ENCODE measurements around the gene PCSK7.
"Not testable (repeated sequence)": the region's sequence is repeated elsewhere in the genome, so short reads cannot be mapped to it uniquely, and the experiment has no call there.

PCSK7 gene

DNA sequence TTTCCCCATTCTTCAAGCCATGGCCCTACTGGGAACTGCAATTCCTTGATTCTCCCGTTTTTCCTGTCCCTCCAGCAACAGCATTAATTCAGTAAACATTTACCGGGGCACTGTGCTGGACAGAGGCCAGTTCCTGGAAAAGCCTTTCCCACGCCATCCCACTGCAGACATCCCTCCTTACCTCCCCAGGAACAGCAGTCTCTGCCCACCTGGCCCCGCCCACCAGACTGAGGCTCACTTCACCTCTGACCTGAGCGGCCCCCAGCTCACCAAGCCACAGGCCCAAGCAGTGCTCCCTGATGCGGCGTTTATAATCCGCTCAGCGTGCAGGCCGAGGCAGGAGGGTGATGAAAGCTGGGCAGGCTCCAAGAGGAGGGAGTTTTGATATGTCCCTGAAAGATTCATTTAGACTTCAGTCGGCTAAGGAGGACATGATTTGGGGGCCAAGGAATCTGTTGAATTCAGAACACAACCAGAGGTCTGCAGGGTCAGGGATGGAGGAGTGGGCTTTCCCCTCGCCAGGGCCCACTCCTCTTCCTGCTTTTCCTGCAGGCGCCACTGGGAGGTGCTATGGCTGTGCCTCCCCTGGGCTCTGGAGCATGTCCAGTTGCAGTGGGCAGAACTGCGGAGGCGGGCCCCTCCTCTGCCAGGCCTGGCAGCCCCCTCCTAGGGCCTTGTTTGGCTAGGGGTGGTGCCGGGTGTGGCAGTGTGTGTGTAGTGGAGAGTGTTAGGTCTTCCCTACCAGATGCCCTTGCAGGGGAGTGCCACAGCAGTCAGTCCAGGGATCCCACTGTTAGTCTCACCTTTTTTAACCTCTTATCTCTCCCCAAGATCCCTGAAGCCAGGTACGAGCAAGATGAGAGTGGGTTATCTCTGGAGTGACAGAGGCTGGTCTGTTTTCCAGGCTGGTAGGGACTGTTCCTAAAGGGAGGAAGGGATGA is 34.1 kb downstream of the PCSK7 start:
- no peak for DNase-seq

GRCh38 chr11:117197006-117197405 is 34.9 kb downstream of the PCSK7 start:
- DNase-seq = no peak

GRCh38 chr11:117195761-117196160 is 36.1 kb downstream of the PCSK7 start:
- no peak for DNase-seq

DNA sequence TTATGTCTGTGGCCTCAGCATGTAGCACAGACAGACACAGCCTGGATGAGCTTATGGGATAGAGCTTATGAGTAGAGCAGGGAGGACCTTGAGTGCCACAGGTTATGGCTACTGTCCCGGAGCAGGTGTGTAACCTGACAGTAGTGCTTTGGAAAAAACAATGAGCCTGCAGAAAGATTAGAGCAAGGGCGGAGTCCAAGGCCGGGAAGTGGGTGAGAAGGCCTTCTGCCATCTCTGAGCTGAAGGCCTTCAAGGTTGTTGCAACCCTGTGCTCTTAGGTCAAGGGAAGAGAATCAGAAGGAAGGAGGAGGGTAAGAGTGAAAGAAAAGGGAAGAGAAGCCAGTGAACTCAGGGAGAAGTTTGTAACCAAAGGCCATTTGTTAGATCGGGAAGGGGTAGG is 36.6 kb downstream of the PCSK7 start:
- no peak for DNase-seq

GRCh38 chr11:117194267-117194666 is 37.6 kb downstream of the PCSK7 start:
- DNase-seq = peak; percentile 26

GRCh38 chr11:117193130-117194020 is 38.5 kb downstream of the PCSK7 start:
- peak; percentile 20 for DNase-seq

DNA sequence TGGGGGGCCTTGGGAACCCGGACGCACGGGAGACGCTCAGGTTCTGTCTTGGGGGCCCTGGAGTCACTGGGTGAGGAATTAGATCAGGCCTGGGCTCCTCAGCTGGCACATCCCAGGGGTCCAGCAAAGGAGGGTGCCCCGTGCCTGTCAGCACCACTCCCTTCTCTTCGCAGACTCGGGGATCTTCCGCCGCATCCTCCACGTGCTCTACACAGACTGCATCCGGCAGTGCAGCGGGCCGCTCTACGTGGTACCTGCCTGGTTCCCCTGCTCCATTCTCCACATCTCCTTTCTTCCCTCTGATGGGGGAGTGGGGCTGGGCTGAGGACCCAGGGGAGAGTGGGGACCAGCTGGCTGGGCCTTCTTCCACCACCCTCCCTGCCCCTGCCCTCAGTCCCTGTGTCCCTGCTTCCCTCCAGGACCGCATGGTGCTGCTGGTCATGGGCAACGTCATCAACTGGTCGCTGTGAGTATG is 39.4 kb downstream of the PCSK7 start:
- peak; percentile 34 for DNase-seq

DNA sequence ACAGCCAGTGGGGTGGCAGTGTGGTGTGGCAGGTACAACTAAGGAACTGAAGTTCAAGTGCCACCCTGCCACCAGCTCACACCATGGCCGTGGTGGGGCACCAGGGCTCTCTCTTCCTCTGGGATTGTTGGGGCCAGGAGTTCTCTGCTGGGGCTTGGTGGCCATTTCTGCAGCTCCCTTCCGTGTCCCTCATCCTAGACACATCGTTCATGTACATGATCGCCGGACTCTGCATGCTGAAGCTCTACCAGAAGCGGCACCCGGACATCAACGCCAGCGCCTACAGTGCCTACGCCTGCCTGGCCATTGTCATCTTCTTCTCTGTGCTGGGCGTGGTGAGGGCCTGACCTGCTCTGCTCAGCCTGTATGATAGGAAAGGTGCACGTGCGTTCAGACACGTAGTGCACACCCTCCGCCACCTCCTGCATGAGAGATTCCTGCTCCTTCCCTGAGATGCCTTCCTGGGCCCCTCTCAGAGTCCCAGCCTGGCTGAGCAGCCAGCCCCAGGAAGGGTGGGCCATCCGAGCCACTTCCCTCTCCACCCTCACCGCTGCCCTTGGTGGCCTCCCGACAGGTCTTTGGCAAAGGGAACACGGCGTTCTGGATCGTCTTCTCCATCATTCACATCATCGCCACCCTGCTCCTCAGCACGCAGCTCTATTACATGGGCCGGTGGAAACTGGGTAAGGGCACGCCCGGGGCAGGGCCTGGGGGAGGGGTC is 40.0 kb downstream of the PCSK7 start:
- peak; percentile 20 for DNase-seq

DNA sequence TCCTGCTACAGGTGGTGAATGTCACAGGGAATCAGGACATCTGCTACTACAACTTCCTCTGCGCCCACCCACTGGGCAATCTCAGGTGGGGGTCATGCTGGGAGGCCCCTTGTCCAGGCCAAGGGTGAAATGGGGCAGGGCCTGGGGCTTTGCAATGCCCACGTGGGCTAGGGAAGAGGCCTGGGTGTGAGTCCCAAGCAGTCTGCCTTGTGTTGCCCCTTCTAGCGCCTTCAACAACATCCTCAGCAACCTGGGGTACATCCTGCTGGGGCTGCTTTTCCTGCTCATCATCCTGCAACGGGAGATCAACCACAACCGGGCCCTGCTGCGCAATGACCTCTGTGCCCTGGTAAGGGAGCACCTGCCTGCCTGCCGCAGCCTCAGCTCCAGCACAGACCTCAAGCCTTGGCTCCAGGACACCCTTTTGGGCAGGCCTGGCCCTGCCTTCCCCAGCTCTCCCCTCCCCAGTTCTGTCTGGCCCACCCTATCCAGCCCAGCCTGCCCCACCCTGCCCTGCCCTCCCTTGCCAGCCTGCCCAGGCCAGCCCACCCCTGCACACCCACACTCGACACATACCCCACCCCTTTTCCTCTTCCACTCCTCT is 41.8 kb downstream of the PCSK7 start:
- DNase-seq = peak; percentile 25

DNA sequence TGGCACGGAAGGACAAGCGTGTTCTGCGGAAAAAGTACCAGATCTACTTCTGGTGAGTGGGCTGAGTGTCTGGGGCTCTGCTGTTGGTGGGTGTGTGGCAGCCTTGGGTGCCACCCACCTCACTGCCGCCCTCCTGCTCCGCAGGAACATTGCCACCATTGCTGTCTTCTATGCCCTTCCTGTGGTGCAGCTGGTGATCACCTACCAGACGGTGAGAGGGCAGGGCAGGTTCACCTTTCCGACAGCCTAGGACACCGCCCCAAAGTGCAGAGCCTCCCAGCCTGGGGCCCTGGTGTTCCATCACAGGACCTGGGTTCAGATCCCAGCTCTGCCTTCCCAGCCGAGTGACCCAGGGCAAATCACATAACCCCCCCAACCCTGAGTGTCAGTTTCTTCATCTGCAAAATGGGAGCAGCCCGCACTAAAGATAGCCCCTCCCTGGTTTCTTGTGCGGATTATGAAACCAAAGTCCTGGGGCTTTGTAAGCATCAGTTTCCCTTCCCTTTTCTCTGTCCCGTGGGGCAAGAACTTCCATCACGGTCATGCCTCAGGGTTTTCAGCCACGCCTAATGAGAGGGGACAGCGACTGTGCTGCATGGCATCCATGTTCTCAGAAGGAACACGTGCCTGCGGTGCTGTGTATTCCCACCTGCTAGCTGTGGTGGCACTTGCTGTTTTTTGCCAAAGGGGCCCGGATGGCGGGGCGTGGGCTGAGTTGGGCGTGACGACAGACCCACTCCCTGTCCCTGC is 42.5 kb downstream of the PCSK7 start:
- peak; percentile 34 for DNase-seq

GRCh38 chr11:117188620-117189081 is 43.2 kb downstream of the PCSK7 start:
- DNase-seq = peak; percentile 31

GRCh38 chr11:117187799-117188481 is 43.9 kb downstream of the PCSK7 start:
- DNase-seq = peak; percentile 26

- no peak for DNase-seq
Measured at GRCh38 chr11:117187428-117187798, 44.5 kb downstream of the PCSK7 start.

DNA sequence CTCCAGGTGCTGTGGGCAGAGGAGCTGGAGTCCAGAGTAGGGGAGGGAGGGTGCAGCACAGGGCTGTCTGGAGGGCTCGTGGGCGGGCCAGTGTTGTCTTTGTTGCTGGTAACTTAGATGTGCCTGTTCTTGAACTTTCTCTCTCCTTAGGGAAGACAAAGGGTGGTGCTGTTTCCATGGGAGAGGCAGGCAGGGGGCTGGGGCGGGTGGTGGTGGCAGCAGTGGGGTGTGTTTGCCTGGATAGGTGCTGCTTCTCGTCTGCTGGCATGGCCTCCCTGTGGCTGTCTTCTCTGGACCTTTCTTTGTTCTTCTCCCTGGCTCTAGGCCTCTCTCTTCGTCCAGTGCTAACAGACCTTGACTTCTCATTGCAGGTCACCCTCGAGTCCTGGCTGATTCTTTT is 44.9 kb downstream of the PCSK7 start:
- no peak for DNase-seq

- no peak for DNase-seq
Measured at GRCh38 chr11:117186431-117186761, 45.5 kb downstream of the PCSK7 start.

DNA sequence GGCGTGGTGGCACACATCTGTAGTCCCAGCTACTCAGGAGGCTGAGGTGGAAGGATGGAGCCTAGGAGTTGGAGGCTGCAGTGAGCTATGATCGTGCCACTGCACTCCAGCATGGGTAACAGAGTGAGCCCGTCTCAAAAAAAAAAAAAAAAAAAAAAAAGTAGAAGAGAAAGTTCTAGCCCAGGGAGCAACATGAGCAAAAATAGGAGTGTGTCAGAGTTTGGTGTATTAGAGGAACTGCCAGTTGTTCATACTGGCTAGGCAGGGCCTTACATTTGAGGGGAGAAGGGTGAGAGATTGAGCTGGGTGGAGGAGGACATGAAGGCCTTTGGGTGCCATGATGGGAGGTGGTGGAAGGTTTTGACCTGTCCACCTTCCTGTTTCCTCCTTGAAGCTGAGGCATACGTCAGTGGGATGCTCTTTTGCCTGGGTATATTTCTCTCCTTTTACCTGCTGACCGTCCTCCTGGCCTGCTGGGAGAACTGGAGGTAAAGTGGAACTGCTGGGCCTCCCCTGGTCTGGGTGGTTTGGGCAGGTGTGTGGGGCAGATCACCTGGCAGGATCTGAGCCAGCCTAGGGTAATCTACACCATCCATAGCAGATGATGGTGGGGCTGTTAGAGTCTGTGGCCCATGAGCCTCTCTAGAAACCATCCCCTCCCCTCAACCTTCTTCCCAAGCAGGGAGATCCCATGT is 46.0 kb downstream of the PCSK7 start:
- no peak for DNase-seq

- DNase-seq = no peak
Measured at GRCh38 chr11:117183724-117184349, 48.0 kb downstream of the PCSK7 start.

DNA sequence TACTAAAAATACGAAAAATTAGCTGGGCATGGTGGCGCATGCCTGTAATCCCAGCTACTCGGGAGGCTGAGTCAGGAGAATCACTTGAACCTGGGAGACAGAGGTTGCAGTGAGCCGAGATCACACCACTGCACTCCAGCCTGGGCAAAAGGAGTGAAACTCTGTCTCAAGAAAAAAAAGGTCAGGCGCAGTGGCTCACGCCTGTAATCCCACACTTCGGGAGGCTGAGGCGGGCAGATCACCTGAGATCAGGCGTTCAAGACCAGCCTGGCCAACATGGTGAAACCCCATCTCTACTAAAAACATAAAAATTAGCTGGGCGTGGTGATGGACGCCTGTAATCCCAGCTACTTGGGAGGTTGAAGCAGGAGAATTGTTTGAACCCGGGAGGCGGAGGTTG is 48.7 kb downstream of the PCSK7 start:
- DNase-seq = not testable (repeated sequence)

DNA sequence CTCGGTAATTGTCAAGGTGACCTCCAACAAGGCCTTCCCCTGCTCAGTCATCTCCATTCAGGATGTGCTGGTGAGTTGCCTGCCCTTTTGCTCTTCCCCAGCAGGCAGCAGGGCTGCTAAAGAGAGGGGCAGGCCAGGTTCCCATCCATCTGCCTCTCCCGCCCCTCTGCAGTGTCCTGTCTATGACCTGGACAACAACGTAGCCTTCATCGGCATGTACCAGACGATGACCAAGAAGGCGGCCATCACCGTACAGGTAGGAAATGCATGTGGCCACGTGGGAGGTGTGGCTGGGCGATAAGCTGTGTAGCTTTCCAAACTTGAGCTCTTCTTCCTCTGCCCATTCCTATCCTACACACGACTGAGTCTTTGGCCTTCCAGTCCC is 49.3 kb downstream of the PCSK7 start:
- DNase-seq = no peak
